HEK293 (cell line): ENCODE data around the gene SPRED2.

Experiments
- SP3 ChIP-seq: fragments of 450-650 bp; formaldehyde crosslinking; IDR thresholded peaks from 2 replicates; pipeline ENCODE4 v1.5.1; 2016; ENCODE audit warnings: missing biosample characterization, missing genetic modification characterization
- YY1 ChIP-seq: fragments of 450-650 bp; formaldehyde crosslinking; IDR thresholded peaks from 2 replicates; pipeline ENCODE4 v1.5.1; 2018; ENCODE audit warnings: missing biosample characterization, missing genetic modification characterization
- YY2 ChIP-seq: fragments of 450-650 bp; formaldehyde crosslinking; IDR thresholded peaks from 2 replicates; pipeline ENCODE4 v1.5.1; 2016; ENCODE audit warnings: missing biosample characterization, missing genetic modification characterization
- ZNF302 ChIP-seq: fragments of 450-650 bp; formaldehyde crosslinking; IDR thresholded peaks from 2 replicates; pipeline ENCODE4 v1.5.1; 2016; ENCODE audit warnings: missing biosample characterization, missing genetic modification characterization, low read depth
- ZNF768 ChIP-seq: fragments of 450-650 bp; formaldehyde crosslinking; IDR thresholded peaks from 2 replicates; pipeline ENCODE4 v1.5.1; 2018; ENCODE audit warnings: missing biosample characterization, mild to moderate bottlenecking, missing genetic modification characterization
- ZNF791 ChIP-seq: fragments of 450-650 bp; formaldehyde crosslinking; IDR thresholded peaks from 2 replicates; pipeline ENCODE4 v1.5.1; 2016; ENCODE audit warnings: missing biosample characterization, missing genetic modification characterization
- ZXDB ChIP-seq: fragments of 450-650 bp; formaldehyde crosslinking; IDR thresholded peaks from 2 replicates; pipeline ENCODE4 v1.5.1; 2016; ENCODE audit warnings: missing biosample characterization, missing genetic modification characterization
- TF ChIP-seq, protein P1 (sequence below): fragments of 450-650 bp; formaldehyde crosslinking; IDR thresholded peaks from 2 replicates; pipeline ENCODE4 v1.5.1; 2016; ENCODE audit warnings: missing biosample characterization, missing genetic modification characterization
- TF ChIP-seq, protein P2 (sequence below): fragments of 450-650 bp; formaldehyde crosslinking; IDR thresholded peaks from 2 replicates; pipeline ENCODE4 v1.5.1; 2016; ENCODE audit warnings: missing biosample characterization, missing genetic modification characterization, low read depth

DNA sequence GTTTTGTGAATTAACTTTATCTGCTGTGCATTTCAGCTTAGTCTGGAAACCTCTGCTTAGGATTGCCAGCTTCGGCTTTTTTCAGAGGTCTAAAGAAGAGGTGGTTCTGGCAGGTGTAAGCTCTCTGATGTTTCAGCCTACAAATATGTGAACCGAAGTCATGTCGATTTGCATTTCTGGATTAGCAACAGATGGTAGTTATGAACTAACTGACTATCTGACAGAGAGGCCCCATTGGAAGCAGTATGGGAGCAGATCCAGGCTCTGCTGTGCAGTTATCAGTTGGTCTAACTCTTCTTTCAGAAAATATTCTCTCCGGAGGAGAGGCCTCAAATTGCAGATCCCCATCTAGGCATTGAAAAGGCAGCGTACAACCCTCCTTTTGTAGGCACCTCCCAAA lies 32.7 kb upstream of the SPRED2 start:
- TF ChIP-seq YY1 (tag by site-specific recombination) (no peak), ZNF302 (tag by site-specific recombination) (no peak), ZNF791 (no peak), YY2 (no peak), ZNF768 (tag by site-specific recombination) (no peak), SP3 (no peak), ZXDB (no peak)
- TF ChIP-seq, protein P1, sequence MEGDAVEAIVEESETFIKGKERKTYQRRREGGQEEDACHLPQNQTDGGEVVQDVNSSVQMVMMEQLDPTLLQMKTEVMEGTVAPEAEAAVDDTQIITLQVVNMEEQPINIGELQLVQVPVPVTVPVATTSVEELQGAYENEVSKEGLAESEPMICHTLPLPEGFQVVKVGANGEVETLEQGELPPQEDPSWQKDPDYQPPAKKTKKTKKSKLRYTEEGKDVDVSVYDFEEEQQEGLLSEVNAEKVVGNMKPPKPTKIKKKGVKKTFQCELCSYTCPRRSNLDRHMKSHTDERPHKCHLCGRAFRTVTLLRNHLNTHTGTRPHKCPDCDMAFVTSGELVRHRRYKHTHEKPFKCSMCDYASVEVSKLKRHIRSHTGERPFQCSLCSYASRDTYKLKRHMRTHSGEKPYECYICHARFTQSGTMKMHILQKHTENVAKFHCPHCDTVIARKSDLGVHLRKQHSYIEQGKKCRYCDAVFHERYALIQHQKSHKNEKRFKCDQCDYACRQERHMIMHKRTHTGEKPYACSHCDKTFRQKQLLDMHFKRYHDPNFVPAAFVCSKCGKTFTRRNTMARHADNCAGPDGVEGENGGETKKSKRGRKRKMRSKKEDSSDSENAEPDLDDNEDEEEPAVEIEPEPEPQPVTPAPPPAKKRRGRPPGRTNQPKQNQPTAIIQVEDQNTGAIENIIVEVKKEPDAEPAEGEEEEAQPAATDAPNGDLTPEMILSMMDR: no peak
- TF ChIP-seq, protein P2, sequence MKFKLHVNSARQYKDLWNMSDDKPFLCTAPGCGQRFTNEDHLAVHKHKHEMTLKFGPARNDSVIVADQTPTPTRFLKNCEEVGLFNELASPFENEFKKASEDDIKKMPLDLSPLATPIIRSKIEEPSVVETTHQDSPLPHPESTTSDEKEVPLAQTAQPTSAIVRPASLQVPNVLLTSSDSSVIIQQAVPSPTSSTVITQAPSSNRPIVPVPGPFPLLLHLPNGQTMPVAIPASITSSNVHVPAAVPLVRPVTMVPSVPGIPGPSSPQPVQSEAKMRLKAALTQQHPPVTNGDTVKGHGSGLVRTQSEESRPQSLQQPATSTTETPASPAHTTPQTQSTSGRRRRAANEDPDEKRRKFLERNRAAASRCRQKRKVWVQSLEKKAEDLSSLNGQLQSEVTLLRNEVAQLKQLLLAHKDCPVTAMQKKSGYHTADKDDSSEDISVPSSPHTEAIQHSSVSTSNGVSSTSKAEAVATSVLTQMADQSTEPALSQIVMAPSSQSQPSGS (tag by site-specific recombination): no peak
